Sigmoid colon (tissue), 3 donors: Measurements from ENCODE around the gene ARSB.

Experiments used
- CTCF ChIP-seq, 4 experiments: fragments of 450-650 bp in 3 of 4; fragments of 200-600 bp in 1 of 4; IDR thresholded peaks; one replicate each; pipeline ENCODE4 v1.5.1; 2016 to 2019; ENCODE audit warnings: antibody characterized with exemption in 4 of 4, mild to moderate bottlenecking in 3 of 4, moderate library complexity in 2 of 4
- POLR2A ChIP-seq, 2 donors: fragments of 450-650 bp; IDR thresholded peaks; one replicate each; pipeline ENCODE4 v1.6.1; 2016; ENCODE audit warnings: antibody characterized with exemption in 2 of 2, mild to moderate bottlenecking in 2 of 2, moderate library complexity in 2 of 2

- TF ChIP-seq CTCF (IDR thresholded peaks at IDR 0.05) (no peak), POLR2A (IDR thresholded peaks at IDR 0.05) (no peak)
Measured at GRCh38 chr5:78763659-78764189, 221.4 kb downstream of the ARSB start.
